HCT116 (cell line): Measurements from ENCODE around the gene MSI2. TPM values are rescaled to one million over a fixed set of nuclear protein-coding genes. Genes with fewer than 3 reads are reported as not detected.

ENCODE experiments used
- ATAC-seq: fragments of 200-7000 bp; cut with Tn5 transposase; 2 replicates; pipeline ENCODE4 v1.9.1; 2020; ENCODE audit warnings: mild to moderate bottlenecking, moderate library complexity
- BruUV-seq: library from RNA; stranded (reverse); fragments of 400-500 nt; replicated peaks from 2 replicates; lab custom pipeline; 2021; lab: Mats Ljungman, UMichigan
- CTCF ChIA-PET: fragments of 300-600 bp; sonication (Branson Sonifier 250); formaldehyde crosslinking; loops from one replicate; lab custom pipeline; 2021; ENCODE audit warnings: antibody characterized with exemption; lab: Charles Lee
- POLR2A ChIA-PET: fragments of 300-600, 350-600 bp; sonication (Branson Sonifier 250); formaldehyde crosslinking; loops from one replicate; lab custom pipeline; 2021; ENCODE audit warnings: antibody characterized with exemption; lab: Charles Lee
- RAD21 ChIA-PET, 2 experiments: fragments of 300-600 bp; sonication (Branson Sonifier 250); formaldehyde crosslinking; loops; one replicate each; lab custom pipeline; 2023; ENCODE audit warnings: low total read pairs in 2 of 2; ENCODE audit not compliant: uncharacterized antibody in 2 of 2, unreplicated experiment in 2 of 2, low non-redundant PET in 1 of 2; lab: Charles Lee
- DNase-seq: peaks from one replicate; pipeline ENCODE4 v3.0.0-alpha.2; 2010; ENCODE audit warnings: low read depth, low spot score
- H2AFZ ChIP-seq: fragments of 200-600 bp; shearing (Covaris generic), sonication (generic); 2 replicates; pipeline ENCODE4 v1.6.1; 2017; ENCODE audit warnings: low read depth, mixed run types, mixed read lengths, antibody characterized with exemption, low read length; ENCODE audit not compliant: poor library complexity, severe bottlenecking
- H3K27ac ChIP-seq: 2 replicates; pipeline ENCODE4 v1.5.1; 2012; ENCODE audit warnings: low read depth, low read length
- H3K27me3 ChIP-seq: fragments of 200-600 bp; sonication (generic); 2 replicates; pipeline ENCODE4 v1.6.1; 2016; ENCODE audit warnings: mixed run types, low read length, mixed read lengths; ENCODE audit not compliant: insufficient read depth
- H3K36me3 ChIP-seq, 2 experiments: fragments of 200-500 bp in 1 of 2; fragments of 200-600 bp in 1 of 2; sonication (Bioruptor generic) in 1 of 2; sonication (generic) in 1 of 2; 2 replicates each; pipeline versions ENCODE4 v1.5.1 to v1.6.1; 2014 to 2016; ENCODE audit warnings: low read length in 2 of 2, inconsistent platforms in 1 of 2, mixed read lengths in 1 of 2, mixed run types in 1 of 2; ENCODE audit not compliant: insufficient read depth in 2 of 2, control insufficient read depth in 1 of 2
- H3K4me1 ChIP-seq, 2 experiments: fragments of 200-600 bp in 1 of 2; sonication (generic) in 1 of 2; 2 replicates each; pipeline versions ENCODE4 v1.5.1 to v1.6.1; 2012 to 2017; ENCODE audit warnings: low read length in 2 of 2, inconsistent platforms in 1 of 2, mild to moderate bottlenecking in 1 of 2, mixed read lengths in 1 of 2, mixed run types in 1 of 2, moderate library complexity in 1 of 2; ENCODE audit not compliant: insufficient read depth in 2 of 2, control insufficient read depth in 1 of 2
- H3K4me2 ChIP-seq: fragments of 200-600 bp; sonication (generic); 2 replicates; pipeline ENCODE4 v1.6.1; 2017; ENCODE audit warnings: mixed run types, low read length, mixed read lengths
- H3K4me3 ChIP-seq, 2 experiments: fragments of 200-600 bp in 1 of 2; sonication (generic) in 1 of 2; replicated peaks in 1 of 2; 2 replicates each; pipeline ENCODE4 v1.5.1; 2011 to 2016; ENCODE audit warnings: low read length in 2 of 2, control low read depth in 1 of 2, low read depth in 1 of 2, mild to moderate bottlenecking in 1 of 2, mixed read lengths in 1 of 2, mixed run types in 1 of 2
- H3K79me2 ChIP-seq: fragments of 200-600 bp; sonication (generic); 2 replicates; pipeline ENCODE4 v1.6.1; 2017; ENCODE audit warnings: mild to moderate bottlenecking, mixed run types, low read length, moderate library complexity, mixed read lengths; ENCODE audit not compliant: insufficient read depth
- H3K9ac ChIP-seq: fragments of 200-600 bp; sonication (generic); 2 replicates; pipeline ENCODE4 v1.6.1; 2016; ENCODE audit warnings: low read length, mixed read lengths
- H3K9me2 ChIP-seq: fragments of 200-600 bp; sonication (generic), shearing (Covaris generic); 2 replicates; pipeline ENCODE4 v1.6.1; 2017; ENCODE audit warnings: mixed run types, mild to moderate bottlenecking, moderate library complexity; ENCODE audit not compliant: insufficient read depth
- H3K9me3 ChIP-seq, 2 experiments: fragments of 200-500 bp in 1 of 2; fragments of 200-600 bp in 1 of 2; sonication (Bioruptor generic) in 1 of 2; sonication (generic) in 1 of 2; 2 replicates each; pipeline ENCODE4 v1.6.1; 2014 to 2017; ENCODE audit warnings: low read length in 2 of 2, mixed read lengths in 2 of 2, inconsistent platforms in 1 of 2, low read depth in 1 of 2, mild to moderate bottlenecking in 1 of 2, mixed run types in 1 of 2, moderate library complexity in 1 of 2; ENCODE audit not compliant: control insufficient read depth in 1 of 2, insufficient read depth in 1 of 2
- H4K20me1 ChIP-seq: fragments of 200-600 bp; sonication (generic), shearing (Covaris generic); 2 replicates; pipeline ENCODE4 v1.6.1; 2017; ENCODE audit warnings: mixed run types, mild to moderate bottlenecking, moderate library complexity; ENCODE audit not compliant: insufficient read depth
- CEBPB ChIP-seq: IDR thresholded peaks from 2 replicates; pipeline ENCODE4 v1.6.1; 2012; ENCODE audit warnings: low read depth
- EGR1 ChIP-seq: IDR thresholded peaks from 2 replicates; pipeline ENCODE4 v1.6.1; 2012; ENCODE audit warnings: low read depth
- EZH2 ChIP-seq: fragments of 200-600 bp; sonication (generic); IDR thresholded peaks from 2 replicates; pipeline ENCODE4 v1.6.1; 2017; ENCODE audit warnings: antibody characterized with exemption, mixed run types
- EZH2phosphoT487 ChIP-seq: fragments of 200-600 bp; IDR thresholded peaks from 2 replicates; pipeline ENCODE4 v1.6.1; 2018; ENCODE audit warnings: antibody characterized with exemption, borderline replicate concordance
- FOSL1 ChIP-seq: IDR thresholded peaks from 2 replicates; pipeline ENCODE4 v1.6.1; 2012; ENCODE audit warnings: low read depth
- JUND ChIP-seq: IDR thresholded peaks from 2 replicates; pipeline ENCODE4 v1.6.1; 2012
- POLR2A ChIP-seq: IDR thresholded peaks from 2 replicates; pipeline ENCODE4 v1.7.0; 2011; ENCODE audit warnings: borderline replicate concordance; ENCODE audit not compliant: insufficient read depth, insufficient read length; ENCODE audit errors: extremely low read depth
- POLR2AphosphoS5 ChIP-seq: IDR thresholded peaks from 2 replicates; pipeline ENCODE4 v1.6.1; 2011; ENCODE audit warnings: mild to moderate bottlenecking, low read depth, low read length, moderate library complexity
- RAD21 ChIP-seq: IDR thresholded peaks from 2 replicates; pipeline ENCODE4 v1.6.1; 2012; ENCODE audit warnings: low read depth, mild to moderate bottlenecking
- SIN3A ChIP-seq: IDR thresholded peaks from 2 replicates; pipeline ENCODE4 v1.6.1; 2012; ENCODE audit warnings: low read depth
- SP1 ChIP-seq: IDR thresholded peaks from 2 replicates; pipeline ENCODE4 v1.6.1; 2012; ENCODE audit warnings: low read depth
- SRF ChIP-seq: IDR thresholded peaks from 2 replicates; pipeline ENCODE4 v1.6.1; 2012; ENCODE audit warnings: low read depth
- YY1 ChIP-seq: IDR thresholded peaks from 2 replicates; pipeline ENCODE4 v1.6.1; 2011; ENCODE audit warnings: low read length, low read depth, moderate library complexity, mild to moderate bottlenecking; ENCODE audit not compliant: insufficient replicate concordance; ENCODE audit errors: extremely low read depth
- ZBTB33 ChIP-seq: IDR thresholded peaks from 2 replicates; pipeline ENCODE4 v1.6.1; 2011; ENCODE audit warnings: mild to moderate bottlenecking, low read length, moderate library complexity; ENCODE audit not compliant: insufficient replicate concordance; ENCODE audit errors: extremely low read depth
- ZFX ChIP-seq: fragments of 450-650 bp; IDR thresholded peaks from 2 replicates; pipeline ENCODE4 v1.6.1; 2017
- intact Hi-C: fragments of 100-400 bp; cut with micrococcal nuclease; formaldehyde crosslinking; loops from 2 replicates; pipeline ENCODE4 v1.10.0; 2022
- total RNA-seq: library from RNA; stranded (reverse); gene quantifications from one replicate; pipeline ENCODE4 v1.2.1, GENCODE V29; 2021; ENCODE audit not compliant: unreplicated experiment
- TF ChIP-seq, protein P1 (sequence below): IDR thresholded peaks from 2 replicates; pipeline ENCODE4 v1.6.1; 2012; ENCODE audit warnings: low read depth
- TF ChIP-seq, protein P2 (sequence below): IDR thresholded peaks from 2 replicates; pipeline ENCODE4 v1.6.1; 2012

MSI2 gene
- total RNA-seq, 1 experiment from 2014 or later = 137 TPM

DNA sequence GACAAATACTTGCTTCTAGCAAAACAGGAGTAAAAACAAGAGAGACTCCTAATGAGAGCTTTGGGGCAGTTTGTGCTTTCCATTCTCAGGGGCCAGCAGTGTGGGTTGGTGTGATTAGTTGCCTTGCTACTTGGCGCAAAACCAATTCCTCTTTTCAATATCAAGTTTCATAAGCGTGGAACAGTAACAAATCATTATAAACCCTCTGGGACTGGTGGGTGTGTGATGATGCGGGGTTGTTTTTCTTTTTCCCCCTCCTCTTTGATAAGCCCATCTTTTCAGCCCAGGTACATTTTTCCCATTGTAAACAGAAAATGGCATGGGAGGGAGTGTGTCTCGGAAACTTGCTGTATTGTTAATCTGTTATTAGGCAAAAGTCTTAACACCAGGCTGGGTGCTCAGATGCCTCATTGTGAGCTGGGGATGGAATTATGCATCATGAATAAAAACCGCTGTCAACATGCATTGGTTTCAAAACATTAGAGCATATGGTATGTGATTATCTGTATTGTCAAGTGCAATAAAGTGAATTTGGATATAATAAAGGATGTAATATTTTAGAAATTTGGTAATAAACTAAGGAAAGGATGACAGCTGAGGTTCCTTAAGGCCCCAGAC lies 322.4 kb downstream of the MSI2 start:
- Histone ChIP-seq H3K4me3 (no peak overlapping the region), H3K27me3 (no peaks in the 10 kb centered on the region), H3K4me1 (no peaks in the 10 kb centered on the region), H2AFZ (no peak overlapping the region), H3K27ac (no peak overlapping the region), H3K79me2 (no peaks in the 10 kb centered on the region), H3K36me3 (no peaks in the 10 kb centered on the region), H3K4me2 (no peak overlapping the region), H3K9me2 (no peaks in the 10 kb centered on the region), H3K9me3 (no peaks in the 10 kb centered on the region), H4K20me1 (no peaks in the 10 kb centered on the region), H3K9ac (no peak overlapping the region)
- ChIA-PET POLR2A (no interaction called here), CTCF (interaction anchor here (2.5 kb wide), 1 partner anchor 19 kb away, joined by 9 read pairs; no protein-coding TSS in a partner anchor), RAD21 (interaction anchor here in 1 of 2 experiments (0.6 kb wide), 1 partner anchor 117 kb away, joined by 5 read pairs; no protein-coding TSS in a partner anchor)
- no peak for ATAC-seq
- intact Hi-C loops = no loop called here
- TF ChIP-seq ZBTB33 = no peak
- TF ChIP-seq EZH2phosphoT487 = no peak
- TF ChIP-seq CEBPB = no peak
- TF ChIP-seq RAD21 = no peak
- TF ChIP-seq FOSL1 = no peak
- no peak for TF ChIP-seq EGR1
- no peak for TF ChIP-seq SRF
- TF ChIP-seq YY1 = no peak
- TF ChIP-seq EZH2 = no peak
- TF ChIP-seq, protein P1, sequence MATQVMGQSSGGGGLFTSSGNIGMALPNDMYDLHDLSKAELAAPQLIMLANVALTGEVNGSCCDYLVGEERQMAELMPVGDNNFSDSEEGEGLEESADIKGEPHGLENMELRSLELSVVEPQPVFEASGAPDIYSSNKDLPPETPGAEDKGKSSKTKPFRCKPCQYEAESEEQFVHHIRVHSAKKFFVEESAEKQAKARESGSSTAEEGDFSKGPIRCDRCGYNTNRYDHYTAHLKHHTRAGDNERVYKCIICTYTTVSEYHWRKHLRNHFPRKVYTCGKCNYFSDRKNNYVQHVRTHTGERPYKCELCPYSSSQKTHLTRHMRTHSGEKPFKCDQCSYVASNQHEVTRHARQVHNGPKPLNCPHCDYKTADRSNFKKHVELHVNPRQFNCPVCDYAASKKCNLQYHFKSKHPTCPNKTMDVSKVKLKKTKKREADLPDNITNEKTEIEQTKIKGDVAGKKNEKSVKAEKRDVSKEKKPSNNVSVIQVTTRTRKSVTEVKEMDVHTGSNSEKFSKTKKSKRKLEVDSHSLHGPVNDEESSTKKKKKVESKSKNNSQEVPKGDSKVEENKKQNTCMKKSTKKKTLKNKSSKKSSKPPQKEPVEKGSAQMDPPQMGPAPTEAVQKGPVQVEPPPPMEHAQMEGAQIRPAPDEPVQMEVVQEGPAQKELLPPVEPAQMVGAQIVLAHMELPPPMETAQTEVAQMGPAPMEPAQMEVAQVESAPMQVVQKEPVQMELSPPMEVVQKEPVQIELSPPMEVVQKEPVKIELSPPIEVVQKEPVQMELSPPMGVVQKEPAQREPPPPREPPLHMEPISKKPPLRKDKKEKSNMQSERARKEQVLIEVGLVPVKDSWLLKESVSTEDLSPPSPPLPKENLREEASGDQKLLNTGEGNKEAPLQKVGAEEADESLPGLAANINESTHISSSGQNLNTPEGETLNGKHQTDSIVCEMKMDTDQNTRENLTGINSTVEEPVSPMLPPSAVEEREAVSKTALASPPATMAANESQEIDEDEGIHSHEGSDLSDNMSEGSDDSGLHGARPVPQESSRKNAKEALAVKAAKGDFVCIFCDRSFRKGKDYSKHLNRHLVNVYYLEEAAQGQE = no peak
- TF ChIP-seq POLR2A = no peak
- TF ChIP-seq SP1 = no peak
- TF ChIP-seq JUND = no peak
- TF ChIP-seq, protein P2, sequence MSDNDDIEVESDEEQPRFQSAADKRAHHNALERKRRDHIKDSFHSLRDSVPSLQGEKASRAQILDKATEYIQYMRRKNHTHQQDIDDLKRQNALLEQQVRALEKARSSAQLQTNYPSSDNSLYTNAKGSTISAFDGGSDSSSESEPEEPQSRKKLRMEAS = no peak
- no peak for TF ChIP-seq SIN3A
- TF ChIP-seq ZFX = no peak
- no peak for TF ChIP-seq POLR2AphosphoS5
- DNase-seq = no peak
- no TSS peak for BruUV-seq
